ENCODE data around the gene ACOXL. TPM values are rescaled to one million over a fixed set of nuclear protein-coding genes. Genes with fewer than 3 reads are reported as not detected.

Gene ACOXL
- total RNA-seq, 2 donors from 2014 or later, result 11.7 to 12.3 TPM

DNA sequence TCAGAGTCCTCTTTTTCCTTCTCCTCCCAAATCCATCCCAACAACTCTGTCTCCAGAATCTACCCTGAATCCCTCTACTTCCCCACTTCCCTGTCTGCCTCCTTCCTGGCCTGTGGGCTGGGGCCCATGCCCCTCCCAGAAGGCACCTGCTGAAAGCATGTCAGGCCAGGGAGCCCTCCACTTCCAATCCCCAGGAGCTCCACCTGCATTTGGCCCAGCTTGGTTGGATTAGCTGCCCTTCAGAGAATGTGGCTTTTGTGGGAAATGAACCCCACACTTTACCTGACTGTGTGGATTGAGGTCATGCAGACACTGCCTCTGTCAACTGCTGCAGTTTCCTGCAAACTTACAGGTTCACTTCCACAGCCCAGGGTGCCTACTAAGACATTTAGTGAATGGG is 58.5 kb downstream of the ACOXL start:
- Mint-ChIP-seq H3K9me3 (peaks cover under 1% of the 10 kb centered on the region), H3K4me1 (no peaks in the 10 kb centered on the region), H3K27ac (no peak overlapping the region), H3K27me3 (ENCODE audit: insufficient read depth) (peaks cover 11% of the 10 kb centered on the region), H3K4me3 (no peak overlapping the region), H3K36me3 (ENCODE audit: low read depth) (peaks cover 19% of the 10 kb centered on the region)
- TF ChIP-seq, protein P1, sequence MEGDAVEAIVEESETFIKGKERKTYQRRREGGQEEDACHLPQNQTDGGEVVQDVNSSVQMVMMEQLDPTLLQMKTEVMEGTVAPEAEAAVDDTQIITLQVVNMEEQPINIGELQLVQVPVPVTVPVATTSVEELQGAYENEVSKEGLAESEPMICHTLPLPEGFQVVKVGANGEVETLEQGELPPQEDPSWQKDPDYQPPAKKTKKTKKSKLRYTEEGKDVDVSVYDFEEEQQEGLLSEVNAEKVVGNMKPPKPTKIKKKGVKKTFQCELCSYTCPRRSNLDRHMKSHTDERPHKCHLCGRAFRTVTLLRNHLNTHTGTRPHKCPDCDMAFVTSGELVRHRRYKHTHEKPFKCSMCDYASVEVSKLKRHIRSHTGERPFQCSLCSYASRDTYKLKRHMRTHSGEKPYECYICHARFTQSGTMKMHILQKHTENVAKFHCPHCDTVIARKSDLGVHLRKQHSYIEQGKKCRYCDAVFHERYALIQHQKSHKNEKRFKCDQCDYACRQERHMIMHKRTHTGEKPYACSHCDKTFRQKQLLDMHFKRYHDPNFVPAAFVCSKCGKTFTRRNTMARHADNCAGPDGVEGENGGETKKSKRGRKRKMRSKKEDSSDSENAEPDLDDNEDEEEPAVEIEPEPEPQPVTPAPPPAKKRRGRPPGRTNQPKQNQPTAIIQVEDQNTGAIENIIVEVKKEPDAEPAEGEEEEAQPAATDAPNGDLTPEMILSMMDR (conservative IDR thresholded peaks at IDR 0.05), result no peak
- no peaks in the 10 kb centered on the region for H3K4me1 ChIP-seq (ENCODE audit: control insufficient read depth, insufficient read depth, low read length)
- no peaks in the 10 kb centered on the region for H3K27me3 ChIP-seq (ENCODE audit: control insufficient read depth, insufficient read depth, low read length, poor library complexity, severe bottlenecking)
- peak; percentile 17 for DNase-seq
- H3K9me3 ChIP-seq (ENCODE audit: control insufficient read depth, low read length), result no peaks in the 10 kb centered on the region
- H3K36me3 ChIP-seq (ENCODE audit: control insufficient read depth, insufficient read depth, low read length), result no peaks in the 10 kb centered on the region
- no peak overlapping the region for H3K27ac ChIP-seq (ENCODE audit: low read depth, low read length)
- no peak overlapping the region for H3K4me3 ChIP-seq (ENCODE audit: low read length)
- no peak overlapping the region for H3K9ac ChIP-seq (ENCODE audit: extremely low read depth, low read length, poor library complexity, severe bottlenecking)

DNA sequence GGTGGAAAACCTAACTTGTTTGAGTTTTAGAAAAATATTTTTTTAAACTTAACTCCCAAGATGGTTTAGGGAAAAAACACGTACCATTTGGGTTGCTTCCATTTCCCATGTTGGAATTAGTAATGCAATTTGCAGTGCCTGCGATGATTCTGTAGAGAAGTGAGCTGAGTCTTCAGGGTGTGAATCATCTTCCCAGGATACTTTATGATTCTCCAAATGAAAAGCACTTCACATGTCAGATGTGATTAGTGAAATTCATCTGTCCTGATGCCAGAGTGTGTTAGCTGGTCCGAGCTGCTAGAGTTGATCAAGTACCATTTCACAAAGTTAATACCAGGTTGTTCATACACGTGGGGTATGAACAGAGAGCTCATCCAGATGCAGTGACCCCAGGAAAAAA is 59.1 kb downstream of the ACOXL start:
- Histone ChIP-seq H3K36me3 (ENCODE audit: control insufficient read depth, insufficient read depth, low read length) (no peaks in the 10 kb centered on the region), H3K27me3 (ENCODE audit: control insufficient read depth, insufficient read depth, low read length, poor library complexity, severe bottlenecking) (no peaks in the 10 kb centered on the region), H3K27ac (ENCODE audit: low read depth, low read length) (no peak overlapping the region), H3K4me1 (ENCODE audit: control insufficient read depth, insufficient read depth, low read length) (no peaks in the 10 kb centered on the region), H3K9ac (ENCODE audit: extremely low read depth, low read length, poor library complexity, severe bottlenecking) (no peak overlapping the region), H3K9me3 (ENCODE audit: control insufficient read depth, low read length) (no peaks in the 10 kb centered on the region), H3K4me3 (ENCODE audit: low read length) (no peak overlapping the region)
- H3K4me1 Mint-ChIP-seq, result no peaks in the 10 kb centered on the region
- TF ChIP-seq, protein P1 (conservative IDR thresholded peaks at IDR 0.05), result no peak
- H3K4me3 Mint-ChIP-seq, result no peak overlapping the region
- peaks cover 11% of the 10 kb centered on the region for H3K27me3 Mint-ChIP-seq (ENCODE audit: insufficient read depth)
- H3K27ac Mint-ChIP-seq, result no peak overlapping the region
- no peaks in the 10 kb centered on the region for H3K9me3 Mint-ChIP-seq
- DNase-seq, result no peak
- peaks cover 14% of the 10 kb centered on the region for H3K36me3 Mint-ChIP-seq (ENCODE audit: low read depth)
- WGBS, 2 experiments (ENCODE audit: insufficient coverage in 1 of 2, insufficient read length in 1 of 2), result 80 to 91% methylated on average over 4 of the region's 4 CpGs

DNA sequence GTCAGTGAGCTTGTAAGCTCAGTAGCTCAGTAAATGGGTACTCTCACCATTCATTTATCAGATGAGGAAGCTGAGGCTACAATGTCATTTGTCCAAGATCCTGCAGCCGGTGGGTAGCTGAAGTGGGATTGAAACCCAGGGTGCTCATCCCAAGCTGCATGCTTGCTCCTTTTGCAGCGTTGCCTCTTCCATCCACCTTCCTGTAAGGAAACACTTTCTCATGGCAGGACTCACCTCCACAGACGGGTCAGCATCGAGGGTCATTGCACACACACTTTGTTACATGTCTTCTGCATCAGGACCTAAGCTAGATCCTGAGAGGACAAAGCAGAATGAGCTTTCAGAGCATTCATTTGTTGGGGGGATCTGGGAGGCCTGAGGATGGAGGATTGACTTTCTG is 60.7 kb downstream of the ACOXL start:
- no peak overlapping the region for H3K27ac Mint-ChIP-seq
- H3K27me3 Mint-ChIP-seq (ENCODE audit: insufficient read depth), result peaks cover 11% of the 10 kb centered on the region

More for the DNA sequence above, 60.7 kb downstream of the ACOXL start:
- H3K36me3 Mint-ChIP-seq (ENCODE audit: low read depth), result peaks cover 15% of the 10 kb centered on the region
- H3K4me3 ChIP-seq (ENCODE audit: low read length), result no peak overlapping the region
- H3K27ac ChIP-seq (ENCODE audit: low read depth, low read length), result no peak overlapping the region
- WGBS, 2 experiments (ENCODE audit: insufficient coverage in 1 of 2, insufficient read length in 1 of 2), result 85 to 97% methylated on average over 2 to 4 of the region's 4 CpGs
- no peaks in the 10 kb centered on the region for H3K4me1 Mint-ChIP-seq
- no peaks in the 10 kb centered on the region for H3K27me3 ChIP-seq (ENCODE audit: control insufficient read depth, insufficient read depth, low read length, poor library complexity, severe bottlenecking)
- H3K4me3 Mint-ChIP-seq, result no peak overlapping the region
- TF ChIP-seq, protein P1 (conservative IDR thresholded peaks at IDR 0.05), result no peak
- no peaks in the 10 kb centered on the region for H3K9me3 ChIP-seq (ENCODE audit: control insufficient read depth, low read length)
- no peaks in the 10 kb centered on the region for H3K36me3 ChIP-seq (ENCODE audit: control insufficient read depth, insufficient read depth, low read length)
- no peaks in the 10 kb centered on the region for H3K9me3 Mint-ChIP-seq
- no peak for DNase-seq
- H3K4me1 ChIP-seq (ENCODE audit: control insufficient read depth, insufficient read depth, low read length), result no peaks in the 10 kb centered on the region
- H3K9ac ChIP-seq (ENCODE audit: extremely low read depth, low read length, poor library complexity, severe bottlenecking), result no peak overlapping the region
